Measurements from ENCODE around the gene IL21R. TPM values are rescaled to one million over a fixed set of nuclear protein-coding genes. Genes with fewer than 3 reads are reported as not detected.

IL21R gene
- total RNA-seq, 1 donor from 2014 or later = 0.98 TPM

DNA sequence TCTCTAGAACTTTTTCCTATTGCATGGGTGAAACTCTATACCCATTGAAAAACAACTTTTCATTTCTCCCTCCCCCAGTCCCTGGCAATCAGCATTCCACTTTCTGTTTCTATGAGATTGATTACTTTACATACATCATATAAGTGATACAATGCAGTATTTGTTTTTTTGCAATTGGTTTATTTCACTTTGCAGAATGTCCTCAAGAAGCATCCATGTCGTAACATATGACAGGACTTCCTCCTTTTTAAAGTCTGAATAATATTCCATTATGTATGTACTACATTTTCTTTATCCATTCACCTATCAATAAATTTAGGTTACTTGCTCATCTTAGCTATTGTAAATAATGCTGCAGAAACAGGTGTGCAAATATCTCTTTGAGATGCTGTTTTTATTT is 8.8 kb downstream of the IL21R start:
- no peak overlapping the region for H3K4me3 ChIP-seq
- DNase-seq (ENCODE audit: extremely low spot score in 2 of 2) = no peak
- H3K4me1 ChIP-seq = no peaks in the 10 kb centered on the region
- H3K27ac ChIP-seq = no peak overlapping the region
- no peaks in the 10 kb centered on the region for H3K27me3 ChIP-seq
- TF ChIP-seq POLR2A (IDR thresholded peaks at IDR 0.05) (no peak), POLR2AphosphoS5 (IDR thresholded peaks at IDR 0.05; ENCODE audit: insufficient read depth in 1 of 2, low read depth in 1 of 2) (no peak), CTCF (IDR thresholded peaks at IDR 0.05) (no peak)
- no peaks in the 10 kb centered on the region for H3K36me3 ChIP-seq
- intact Hi-C loops (cut with DNase I) = no loop called here
- H3K9me3 ChIP-seq = no peaks in the 10 kb centered on the region

GRCh38 chr16:27413956-27414355 is 12.0 kb downstream of the IL21R start:
- no peak for DNase-seq (ENCODE audit: extremely low spot score in 2 of 2)
- no peak for TF ChIP-seq POLR2AphosphoS5 (IDR thresholded peaks at IDR 0.05; ENCODE audit: insufficient read depth in 1 of 2, low read depth in 1 of 2)
- no peak for TF ChIP-seq POLR2A (IDR thresholded peaks at IDR 0.05)
- no peak for TF ChIP-seq CTCF (IDR thresholded peaks at IDR 0.05)
- H3K4me1 ChIP-seq = no peaks in the 10 kb centered on the region
- no peaks in the 10 kb centered on the region for H3K9me3 ChIP-seq
- H3K36me3 ChIP-seq = no peaks in the 10 kb centered on the region
- H3K27me3 ChIP-seq = no peaks in the 10 kb centered on the region
- intact Hi-C loops (cut with DNase I) = no loop called here
- no peak overlapping the region for H3K27ac ChIP-seq
- H3K4me3 ChIP-seq = no peak overlapping the region

DNA sequence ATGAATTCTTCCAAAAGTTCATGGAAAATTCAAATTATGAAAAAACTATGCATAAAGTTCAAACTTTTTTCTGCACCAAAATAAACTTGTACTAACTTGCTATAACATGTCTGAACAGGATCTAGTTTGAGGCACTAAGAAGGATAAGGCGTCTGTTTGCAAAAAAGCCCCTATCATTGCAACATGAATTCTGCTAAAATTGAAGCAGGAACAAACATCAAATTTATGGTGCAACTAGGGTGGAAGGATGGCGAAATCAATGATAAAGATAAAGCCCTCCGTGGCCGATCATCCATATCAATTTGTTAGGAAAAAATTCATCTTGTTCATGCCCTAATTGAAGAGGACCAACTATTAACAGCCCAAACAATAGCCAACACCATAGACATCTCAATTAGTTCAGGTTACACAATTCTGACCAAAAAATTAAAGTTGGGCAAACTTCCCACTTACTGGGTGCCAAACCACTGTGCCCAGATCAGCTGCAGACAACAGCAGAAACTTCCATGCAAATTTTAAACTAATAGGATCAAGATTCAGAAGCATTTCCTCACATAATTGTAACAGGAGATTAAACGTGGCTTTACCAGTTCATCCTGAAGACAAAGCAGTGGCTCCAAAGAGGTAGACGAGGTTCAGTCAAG is 12.9 kb downstream of the IL21R start:
- no peaks in the 10 kb centered on the region for H3K27me3 ChIP-seq
- no peaks in the 10 kb centered on the region for H3K36me3 ChIP-seq
- no peak for TF ChIP-seq POLR2A (IDR thresholded peaks at IDR 0.05)
- no peak for TF ChIP-seq POLR2AphosphoS5 (IDR thresholded peaks at IDR 0.05; ENCODE audit: insufficient read depth in 1 of 2, low read depth in 1 of 2)
- TF ChIP-seq CTCF (IDR thresholded peaks at IDR 0.05) = no peak
- H3K9me3 ChIP-seq = no peaks in the 10 kb centered on the region
- no peak for DNase-seq (ENCODE audit: extremely low spot score in 2 of 2)
- no peaks in the 10 kb centered on the region for H3K4me1 ChIP-seq
- H3K4me3 ChIP-seq = no peak overlapping the region
- intact Hi-C loops (cut with DNase I) = no loop called here
- H3K27ac ChIP-seq = no peak overlapping the region

DNA sequence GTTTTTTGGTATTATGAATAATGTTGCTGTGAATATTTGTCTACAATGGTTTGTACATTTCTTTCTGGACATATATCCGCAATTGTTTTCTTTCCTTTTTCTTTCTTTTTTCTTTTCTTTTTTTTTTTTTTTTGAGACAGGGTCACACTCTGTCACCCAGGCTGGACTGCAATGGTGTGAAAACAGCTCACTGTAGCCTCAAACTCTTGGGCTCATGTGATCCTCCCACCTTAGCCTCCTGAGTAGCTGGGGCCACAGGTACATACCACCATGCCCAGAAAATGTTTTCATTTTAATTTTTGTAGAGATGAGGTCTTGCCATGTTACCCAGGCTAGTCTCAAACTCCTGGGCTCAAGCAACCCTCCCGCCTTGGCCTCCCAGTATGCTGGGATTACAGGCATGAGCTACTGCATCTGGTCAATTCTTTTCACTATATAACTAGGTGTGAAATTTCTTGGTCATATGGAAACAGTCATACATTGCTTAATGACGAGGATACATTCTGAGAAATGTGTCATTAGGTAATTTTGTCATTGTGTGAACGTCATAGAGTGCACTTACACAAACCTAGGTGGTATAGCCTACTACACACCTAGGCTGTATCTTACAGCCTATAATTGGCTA is 15.2 kb downstream of the IL21R start:
- Histone ChIP-seq H3K4me3 (no peak overlapping the region), H3K9me3 (peaks cover 7% of the 10 kb centered on the region), H3K27me3 (no peaks in the 10 kb centered on the region), H3K4me1 (no peaks in the 10 kb centered on the region), H3K36me3 (no peaks in the 10 kb centered on the region), H3K27ac (no peak overlapping the region)
- intact Hi-C loops (cut with DNase I) = no loop called here
- no peak for TF ChIP-seq CTCF (IDR thresholded peaks at IDR 0.05)
- no peak for TF ChIP-seq POLR2A (IDR thresholded peaks at IDR 0.05)
- no peak for TF ChIP-seq POLR2AphosphoS5 (IDR thresholded peaks at IDR 0.05; ENCODE audit: insufficient read depth in 1 of 2, low read depth in 1 of 2)
- DNase-seq (ENCODE audit: extremely low spot score in 2 of 2) = no peak

All from vagina (tissue), 2 donors.